Measurements from ENCODE around the gene VWF.

Gene VWF

DNA sequence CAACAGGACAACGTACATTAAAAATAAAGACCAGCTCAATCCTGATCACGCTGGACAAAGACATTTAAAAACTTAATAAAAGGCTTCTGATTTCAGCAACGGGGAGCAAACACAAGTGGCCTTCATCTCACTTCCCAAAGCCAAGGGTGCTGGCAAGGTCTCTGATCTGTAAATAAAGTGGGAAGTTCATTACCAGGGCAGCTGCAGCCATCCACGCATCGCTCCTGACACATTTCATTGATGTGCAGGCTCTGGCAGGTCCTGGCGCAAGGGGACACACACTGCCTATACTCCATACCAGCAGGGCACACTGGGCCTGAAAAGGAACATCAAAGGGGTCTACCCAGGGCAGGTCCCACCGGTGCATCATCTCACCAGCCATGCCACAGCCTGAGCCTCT lies 51.0 kb downstream of the VWF start:
- Histone ChIP-seq H3K9me3 (ENCODE audit: control insufficient read depth, low read depth, low read length) (no peaks in the 10 kb centered on the region), H3K4me3 (ENCODE audit: low read length) (no peak overlapping the region), H3K27ac (ENCODE audit: low read length) (no peak overlapping the region), H3K9ac (ENCODE audit: low read length) (no peak overlapping the region), H3K36me3 (ENCODE audit: control insufficient read depth, low read depth, low read length) (no peaks in the 10 kb centered on the region), H3K27me3 (ENCODE audit: control insufficient read depth, insufficient read depth, low read length) (no peaks in the 10 kb centered on the region), H3K4me1 (ENCODE audit: control insufficient read depth, low read depth, low read length) (peaks cover 4% of the 10 kb centered on the region)

DNA sequence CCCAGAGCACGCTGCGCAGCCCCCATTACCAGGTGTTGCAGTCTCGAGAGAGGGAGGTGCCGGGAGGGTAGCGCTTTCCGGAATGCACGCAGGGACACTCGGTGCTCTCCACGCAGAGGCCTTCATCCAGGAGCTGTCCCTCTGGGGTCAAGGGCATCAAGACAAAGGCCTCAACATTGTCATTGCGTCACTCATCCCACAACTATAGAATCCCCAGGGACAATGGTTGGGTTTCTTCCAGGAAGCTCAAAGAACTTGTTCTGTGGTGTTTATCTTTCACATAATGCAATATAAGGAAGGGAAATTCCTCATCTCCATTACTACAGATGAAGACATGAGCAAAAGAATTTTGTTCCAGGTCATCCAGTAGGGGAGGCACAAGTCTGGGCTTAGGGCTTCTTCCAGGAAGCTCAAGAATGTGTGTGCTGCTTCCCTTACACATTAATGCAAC lies 52.1 kb downstream of the VWF start:
- H3K36me3 ChIP-seq (ENCODE audit: control insufficient read depth, low read depth, low read length) = no peaks in the 10 kb centered on the region
- H3K9ac ChIP-seq (ENCODE audit: low read length) = no peak overlapping the region

DNA sequence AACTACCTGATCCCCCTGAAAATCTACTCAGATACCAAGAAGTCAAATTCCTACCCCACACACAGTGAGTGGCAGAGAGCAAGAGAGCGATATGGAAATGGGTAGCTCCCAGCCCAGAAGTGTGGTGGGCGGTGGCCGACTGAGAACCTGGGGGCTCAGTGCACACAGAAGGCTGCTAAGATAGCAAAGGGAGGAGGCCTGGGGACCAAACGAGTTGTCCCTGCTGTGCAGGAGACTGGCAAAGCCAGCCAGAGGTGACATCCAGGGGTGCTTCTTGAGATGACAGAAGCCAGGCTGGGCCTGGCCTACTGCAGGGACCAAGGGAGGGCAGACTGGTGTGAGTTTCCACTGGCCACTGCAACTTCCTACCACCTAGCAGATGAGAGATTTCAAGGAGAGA lies 52.9 kb downstream of the VWF start:
- H3K4me1 ChIP-seq (ENCODE audit: control insufficient read depth, low read depth, low read length) = peaks cover 4% of the 10 kb centered on the region
- no peak overlapping the region for H3K27ac ChIP-seq (ENCODE audit: low read length)
- H3K27me3 ChIP-seq (ENCODE audit: control insufficient read depth, insufficient read depth, low read length) = no peaks in the 10 kb centered on the region
- H3K9me3 ChIP-seq (ENCODE audit: control insufficient read depth, low read depth, low read length) = no peaks in the 10 kb centered on the region
- no peak overlapping the region for H3K9ac ChIP-seq (ENCODE audit: low read length)
- no peak overlapping the region for H3K4me3 ChIP-seq (ENCODE audit: low read length)
- H3K36me3 ChIP-seq (ENCODE audit: control insufficient read depth, low read depth, low read length) = no peaks in the 10 kb centered on the region

More for the DNA sequence above, 52.1 kb downstream of the VWF start:
- no peak overlapping the region for H3K4me3 ChIP-seq (ENCODE audit: low read length)
- no peak overlapping the region for H3K27ac ChIP-seq (ENCODE audit: low read length)
- H3K9me3 ChIP-seq (ENCODE audit: control insufficient read depth, low read depth, low read length) = no peaks in the 10 kb centered on the region
- H3K27me3 ChIP-seq (ENCODE audit: control insufficient read depth, insufficient read depth, low read length) = no peaks in the 10 kb centered on the region
- H3K4me1 ChIP-seq (ENCODE audit: control insufficient read depth, low read depth, low read length) = peaks cover 4% of the 10 kb centered on the region

DNA sequence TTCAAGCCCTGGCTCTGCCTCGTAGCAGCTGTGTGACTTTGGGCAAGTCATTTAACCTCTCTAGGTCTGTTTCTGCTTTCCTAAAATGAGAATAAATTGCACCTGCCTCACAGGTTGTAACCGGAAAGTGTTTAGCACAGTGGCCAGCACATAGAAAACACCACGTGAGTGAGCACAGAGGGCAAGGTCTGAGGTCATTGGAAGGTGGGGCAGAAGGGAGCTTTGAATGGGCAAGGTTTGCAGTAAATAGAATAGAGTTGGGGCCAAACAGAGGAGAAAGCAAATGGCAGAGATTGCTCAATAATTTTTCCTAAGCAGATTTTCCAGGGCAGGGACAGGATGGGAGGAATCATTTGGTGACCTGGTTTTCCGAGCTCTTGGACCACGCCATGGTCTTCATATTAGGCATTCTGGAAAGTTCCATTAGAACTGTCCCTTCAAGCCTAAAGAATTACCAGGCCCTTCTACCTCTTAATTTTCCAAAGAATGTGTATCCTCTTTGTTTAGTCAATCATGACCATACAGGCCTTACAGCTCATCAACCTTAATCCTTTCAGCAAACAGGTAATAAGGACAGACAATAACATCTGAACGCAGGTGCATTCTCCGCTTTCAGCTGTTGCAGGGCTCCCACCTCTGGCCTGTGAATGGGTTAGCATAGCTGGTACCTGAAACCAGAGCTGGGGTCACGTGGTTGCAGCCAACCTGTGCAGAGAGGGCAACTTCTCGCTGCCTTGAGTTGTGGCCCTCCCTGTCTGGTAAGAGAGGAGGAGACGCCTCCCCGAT lies 53.8 kb downstream of the VWF start:
- H3K9ac ChIP-seq (ENCODE audit: low read length) = no peak overlapping the region
- no peak overlapping the region for H3K4me3 ChIP-seq (ENCODE audit: low read length)
- no peaks in the 10 kb centered on the region for H3K36me3 ChIP-seq (ENCODE audit: control insufficient read depth, low read depth, low read length)
- no peak overlapping the region for H3K27ac ChIP-seq (ENCODE audit: low read length)
- peaks cover 4% of the 10 kb centered on the region for H3K4me1 ChIP-seq (ENCODE audit: control insufficient read depth, low read depth, low read length)
- H3K27me3 ChIP-seq (ENCODE audit: control insufficient read depth, insufficient read depth, low read length) = no peaks in the 10 kb centered on the region
- H3K9me3 ChIP-seq (ENCODE audit: control insufficient read depth, low read depth, low read length) = no peaks in the 10 kb centered on the region

DNA sequence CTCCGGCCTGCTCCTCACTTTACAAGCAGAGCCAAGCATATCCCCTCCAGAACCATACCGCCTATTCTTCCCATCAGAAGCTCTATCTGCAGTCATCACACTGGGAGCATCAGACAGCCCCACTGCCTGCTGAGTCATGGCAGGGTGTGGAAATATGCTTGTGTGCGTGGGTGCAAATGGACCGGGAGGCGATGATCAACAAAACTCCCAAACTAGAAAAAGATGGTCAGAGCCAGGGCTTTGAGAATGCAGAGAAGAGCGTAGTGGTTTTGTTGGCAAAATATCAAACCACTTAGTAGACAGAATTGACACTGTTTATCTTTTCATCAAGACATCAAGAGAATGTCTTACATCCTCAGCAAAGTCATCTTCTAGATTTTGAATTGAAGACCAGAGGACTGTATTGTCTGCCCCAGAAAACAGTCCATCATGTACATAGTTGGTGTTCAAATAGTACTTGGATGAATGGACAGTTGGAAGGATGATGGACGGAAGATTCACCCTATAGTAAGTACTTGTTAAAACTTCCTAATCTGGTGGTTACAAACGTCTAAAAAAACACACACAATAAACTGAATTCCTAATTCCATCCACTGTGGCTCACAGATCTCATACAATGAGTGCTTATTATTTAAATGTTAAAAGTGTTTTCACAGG lies 54.9 kb downstream of the VWF start:
- Histone ChIP-seq H3K9ac (ENCODE audit: low read length) (no peak overlapping the region), H3K9me3 (ENCODE audit: control insufficient read depth, low read depth, low read length) (no peaks in the 10 kb centered on the region), H3K4me3 (ENCODE audit: low read length) (no peak overlapping the region), H3K27ac (ENCODE audit: low read length) (no peak overlapping the region), H3K36me3 (ENCODE audit: control insufficient read depth, low read depth, low read length) (no peaks in the 10 kb centered on the region), H3K4me1 (ENCODE audit: control insufficient read depth, low read depth, low read length) (peaks cover 1% of the 10 kb centered on the region), H3K27me3 (ENCODE audit: control insufficient read depth, insufficient read depth, low read length) (no peaks in the 10 kb centered on the region)

DNA sequence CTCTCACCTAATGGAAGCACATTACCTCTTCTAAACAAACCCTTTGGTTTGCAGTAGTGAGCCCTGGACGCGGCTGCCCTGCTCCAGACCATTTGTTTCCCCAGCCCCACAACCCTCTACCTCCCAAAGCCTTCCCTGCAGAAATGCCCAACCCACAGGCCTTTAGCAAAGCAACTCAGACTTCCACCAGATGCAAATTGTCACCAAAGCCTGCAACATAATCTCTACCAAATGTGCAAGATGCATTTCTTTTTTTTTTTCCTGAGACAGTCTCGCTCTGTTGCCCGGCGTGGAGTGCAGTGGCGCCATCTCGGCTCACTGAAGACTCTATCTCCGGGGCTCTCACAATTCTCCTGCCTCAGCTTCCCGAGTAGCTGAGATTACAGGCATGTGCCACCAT lies 56.2 kb downstream of the VWF start:
- no peak overlapping the region for H3K4me3 ChIP-seq (ENCODE audit: low read length)
- H3K9ac ChIP-seq (ENCODE audit: low read length) = no peak overlapping the region
- no peaks in the 10 kb centered on the region for H3K36me3 ChIP-seq (ENCODE audit: control insufficient read depth, low read depth, low read length)
- H3K27me3 ChIP-seq (ENCODE audit: control insufficient read depth, insufficient read depth, low read length) = no peaks in the 10 kb centered on the region
- no peaks in the 10 kb centered on the region for H3K4me1 ChIP-seq (ENCODE audit: control insufficient read depth, low read depth, low read length)
- no peak overlapping the region for H3K27ac ChIP-seq (ENCODE audit: low read length)
- no peaks in the 10 kb centered on the region for H3K9me3 ChIP-seq (ENCODE audit: control insufficient read depth, low read depth, low read length)

DNA sequence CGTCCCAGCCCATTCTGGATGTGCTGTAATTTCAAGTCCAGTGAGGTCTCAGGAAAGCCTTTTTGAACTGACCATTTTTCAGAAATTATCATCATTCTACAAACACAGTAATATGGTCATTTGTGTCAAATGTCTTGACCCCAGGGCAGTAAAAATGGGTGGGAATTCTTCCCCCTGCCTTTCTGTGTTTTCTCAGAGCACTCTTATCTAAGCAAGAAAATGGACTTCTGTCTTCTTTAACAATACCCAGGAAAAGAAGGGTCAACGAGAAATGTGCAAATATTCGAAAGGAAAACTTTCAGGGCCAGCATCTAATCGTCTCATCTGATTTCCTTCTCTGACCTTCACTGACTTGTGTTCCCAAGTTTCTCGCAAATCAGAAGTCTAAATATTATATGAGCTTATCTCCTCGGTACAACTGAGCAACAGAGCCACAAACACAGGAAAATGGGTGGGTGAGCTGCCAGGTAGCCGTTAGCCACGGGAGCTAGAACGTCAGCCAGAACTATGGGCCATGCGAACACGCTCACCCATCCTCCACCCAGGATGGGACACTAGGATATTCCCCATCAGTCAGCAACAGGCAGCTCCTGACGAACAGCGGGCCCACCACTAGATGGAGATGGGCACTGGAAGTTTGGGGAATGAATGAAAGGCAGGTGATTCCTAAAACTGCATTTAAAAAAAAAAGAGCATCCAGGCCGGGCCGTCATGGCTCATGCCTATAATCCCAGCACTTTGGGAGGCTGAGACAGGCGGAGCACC lies 57.1 kb downstream of the VWF start:
- no peak overlapping the region for H3K4me3 ChIP-seq (ENCODE audit: low read length)
- H3K9me3 ChIP-seq (ENCODE audit: control insufficient read depth, low read depth, low read length) = no peaks in the 10 kb centered on the region
- H3K27ac ChIP-seq (ENCODE audit: low read length) = no peak overlapping the region
- no peaks in the 10 kb centered on the region for H3K4me1 ChIP-seq (ENCODE audit: control insufficient read depth, low read depth, low read length)
- no peaks in the 10 kb centered on the region for H3K27me3 ChIP-seq (ENCODE audit: control insufficient read depth, insufficient read depth, low read length)
- no peak overlapping the region for H3K9ac ChIP-seq (ENCODE audit: low read length)
- no peaks in the 10 kb centered on the region for H3K36me3 ChIP-seq (ENCODE audit: control insufficient read depth, low read depth, low read length)

DNA sequence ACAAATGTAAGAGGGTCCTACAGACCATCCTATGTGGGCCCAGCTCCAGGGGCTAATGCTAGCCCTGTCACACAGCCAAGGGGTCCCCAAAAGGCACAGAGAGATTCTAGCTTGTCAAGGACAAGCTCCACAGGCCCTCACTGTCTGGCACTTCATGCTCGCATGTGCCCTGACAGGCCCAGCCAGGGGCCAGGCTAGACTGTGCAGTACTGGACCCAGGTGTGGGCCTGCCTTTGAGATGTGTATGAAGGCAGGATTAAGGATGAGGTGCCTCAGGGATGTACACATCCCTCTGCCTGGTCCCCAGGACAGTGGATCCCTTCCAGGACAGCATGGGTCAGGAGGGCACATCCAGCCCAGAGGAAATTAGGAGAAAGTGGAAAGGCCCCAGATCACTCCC lies 57.8 kb downstream of the VWF start:
- Histone ChIP-seq H3K27me3 (ENCODE audit: control insufficient read depth, insufficient read depth, low read length) (no peaks in the 10 kb centered on the region), H3K9me3 (ENCODE audit: control insufficient read depth, low read depth, low read length) (no peaks in the 10 kb centered on the region), H3K4me1 (ENCODE audit: control insufficient read depth, low read depth, low read length) (no peaks in the 10 kb centered on the region), H3K27ac (ENCODE audit: low read length) (no peak overlapping the region), H3K36me3 (ENCODE audit: control insufficient read depth, low read depth, low read length) (no peaks in the 10 kb centered on the region), H3K9ac (ENCODE audit: low read length) (no peak overlapping the region), H3K4me3 (ENCODE audit: low read length) (no peak overlapping the region)

DNA sequence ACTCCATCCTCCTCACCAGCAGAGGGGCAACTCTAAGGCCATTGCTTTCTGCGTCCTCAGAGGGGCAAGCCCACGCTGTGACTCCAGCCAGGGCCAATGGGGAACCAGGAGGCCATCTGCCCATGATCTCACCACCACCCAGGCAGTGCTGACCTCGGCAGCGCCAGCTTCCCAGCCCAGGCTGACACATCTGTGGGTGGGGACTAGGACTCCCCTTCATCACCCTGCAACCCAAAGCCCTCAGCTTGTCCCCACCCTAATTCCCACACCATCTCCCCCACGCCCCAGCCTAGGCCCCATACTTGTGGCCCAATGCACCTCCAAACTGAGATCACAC lies 58.6 kb downstream of the VWF start:
- Histone ChIP-seq H3K36me3 (ENCODE audit: control insufficient read depth, low read depth, low read length) (no peaks in the 10 kb centered on the region), H3K4me1 (ENCODE audit: control insufficient read depth, low read depth, low read length) (no peaks in the 10 kb centered on the region), H3K4me3 (ENCODE audit: low read length) (no peak overlapping the region), H3K27me3 (ENCODE audit: control insufficient read depth, insufficient read depth, low read length) (no peaks in the 10 kb centered on the region), H3K27ac (ENCODE audit: low read length) (no peak overlapping the region), H3K9ac (ENCODE audit: low read length) (no peak overlapping the region), H3K9me3 (ENCODE audit: control insufficient read depth, low read depth, low read length) (no peaks in the 10 kb centered on the region)

DNA sequence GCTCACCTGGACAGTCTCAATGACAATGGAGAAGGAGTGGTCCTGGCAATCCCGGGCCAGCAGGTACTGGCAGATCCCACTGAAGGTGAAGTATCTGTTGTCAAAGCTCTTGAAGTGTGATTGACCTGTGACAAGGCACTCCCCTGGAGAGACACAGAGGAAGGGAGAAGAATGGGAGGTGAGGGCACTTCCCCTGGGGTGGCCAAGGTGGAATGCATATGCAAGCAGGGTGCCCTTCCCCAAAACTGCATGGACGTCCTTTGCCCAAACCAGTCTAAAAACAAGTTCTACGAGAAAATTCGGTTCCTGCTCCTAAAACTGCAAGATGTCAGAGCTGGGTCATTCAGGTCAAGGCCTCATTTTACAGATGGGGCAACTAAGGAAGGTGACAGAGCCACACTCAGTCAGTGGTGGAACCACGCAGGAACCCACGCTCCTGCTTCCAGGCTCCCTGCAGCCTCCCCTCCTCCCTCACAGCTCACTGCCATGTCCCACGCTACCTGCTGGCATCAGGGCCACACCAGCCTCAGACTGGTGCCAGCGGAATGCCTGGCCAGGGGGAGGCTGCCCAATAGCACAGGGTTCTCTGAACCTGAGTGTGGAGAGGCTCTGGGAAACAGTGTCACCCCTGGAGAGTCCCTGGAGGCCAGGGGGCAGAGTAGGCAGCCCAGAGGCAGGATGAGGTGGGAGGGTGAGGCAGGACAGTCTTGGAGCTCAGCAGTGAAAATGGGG lies 59.2 kb downstream of the VWF start:
- Histone ChIP-seq H3K9ac (ENCODE audit: low read length) (no peak overlapping the region), H3K4me3 (ENCODE audit: low read length) (no peak overlapping the region), H3K9me3 (ENCODE audit: control insufficient read depth, low read depth, low read length) (no peaks in the 10 kb centered on the region), H3K4me1 (ENCODE audit: control insufficient read depth, low read depth, low read length) (no peaks in the 10 kb centered on the region), H3K27me3 (ENCODE audit: control insufficient read depth, insufficient read depth, low read length) (no peaks in the 10 kb centered on the region), H3K27ac (ENCODE audit: low read length) (no peak overlapping the region), H3K36me3 (ENCODE audit: control insufficient read depth, low read depth, low read length) (no peaks in the 10 kb centered on the region)

All from iPS-18a (cell line).